HL-60 (cell line): ENCODE results near the gene MUSK.

Experiments used
- DNase-seq, 2 experiments: peaks; one replicate each; pipeline ENCODE4 v3.0.0-alpha.2; 2010 to 2020; ENCODE audit warnings: low read depth in 1 of 2, low spot score in 1 of 2
- H3K27ac ChIP-seq: fragments of 250-450 bp; sonication (Bioruptor Pico); replicated peaks from 2 replicates; pipeline ENCODE4 v1.5.1; 2020; ENCODE audit warnings: mild to moderate bottlenecking, moderate library complexity
- H3K27me3 ChIP-seq: fragments of 250-450 bp; sonication (Bioruptor Pico); 2 replicates; pipeline ENCODE4 v1.5.1; 2021; ENCODE audit warnings: mild to moderate bottlenecking, moderate library complexity; ENCODE audit not compliant: insufficient read depth, poor library complexity, severe bottlenecking
- H3K4me3 ChIP-seq: replicated peaks from 2 replicates; pipeline ENCODE4 v1.5.1; 2011; ENCODE audit warnings: mild to moderate bottlenecking, control low read depth, low read length; ENCODE audit not compliant: insufficient read depth
- GABPA ChIP-seq: IDR thresholded peaks from 2 replicates; pipeline ENCODE4 v1.6.1; 2012; ENCODE audit warnings: low read depth
- POLR2AphosphoS5 ChIP-seq: IDR thresholded peaks from 2 replicates; pipeline ENCODE4 v1.6.1; 2012; ENCODE audit warnings: low read depth
- REST ChIP-seq: IDR thresholded peaks from 2 replicates; pipeline ENCODE4 v1.6.1; 2012; ENCODE audit warnings: low read depth; ENCODE audit not compliant: insufficient replicate concordance
- SPI1 ChIP-seq: IDR thresholded peaks from 2 replicates; pipeline ENCODE4 v1.6.1; 2012; ENCODE audit warnings: low read depth, mild to moderate bottlenecking, borderline replicate concordance
- TF ChIP-seq, protein P1 (sequence below): IDR thresholded peaks from one replicate; pipeline ENCODE4 v1.5.1; 2011; ENCODE audit warnings: low read length, control low read depth, inconsistent platforms; ENCODE audit not compliant: insufficient read depth

Gene MUSK

GRCh38 chr9:110655754-110656641 lies 12.6 kb upstream of the MUSK start:
- Histone ChIP-seq H3K27me3 (no peaks in the 10 kb centered on the region), H3K4me3 (no peak overlapping the region), H3K27ac (no peak overlapping the region)
- no peak for DNase-seq
- TF ChIP-seq, protein P1, sequence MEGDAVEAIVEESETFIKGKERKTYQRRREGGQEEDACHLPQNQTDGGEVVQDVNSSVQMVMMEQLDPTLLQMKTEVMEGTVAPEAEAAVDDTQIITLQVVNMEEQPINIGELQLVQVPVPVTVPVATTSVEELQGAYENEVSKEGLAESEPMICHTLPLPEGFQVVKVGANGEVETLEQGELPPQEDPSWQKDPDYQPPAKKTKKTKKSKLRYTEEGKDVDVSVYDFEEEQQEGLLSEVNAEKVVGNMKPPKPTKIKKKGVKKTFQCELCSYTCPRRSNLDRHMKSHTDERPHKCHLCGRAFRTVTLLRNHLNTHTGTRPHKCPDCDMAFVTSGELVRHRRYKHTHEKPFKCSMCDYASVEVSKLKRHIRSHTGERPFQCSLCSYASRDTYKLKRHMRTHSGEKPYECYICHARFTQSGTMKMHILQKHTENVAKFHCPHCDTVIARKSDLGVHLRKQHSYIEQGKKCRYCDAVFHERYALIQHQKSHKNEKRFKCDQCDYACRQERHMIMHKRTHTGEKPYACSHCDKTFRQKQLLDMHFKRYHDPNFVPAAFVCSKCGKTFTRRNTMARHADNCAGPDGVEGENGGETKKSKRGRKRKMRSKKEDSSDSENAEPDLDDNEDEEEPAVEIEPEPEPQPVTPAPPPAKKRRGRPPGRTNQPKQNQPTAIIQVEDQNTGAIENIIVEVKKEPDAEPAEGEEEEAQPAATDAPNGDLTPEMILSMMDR, result no peak
- TF ChIP-seq POLR2AphosphoS5 (no peak), REST (no peak), SPI1 (no peak), GABPA (no peak)

GRCh38 chr9:110659891-110660541 lies 8.6 kb upstream of the MUSK start:
- H3K4me3 ChIP-seq, result no peak overlapping the region
- H3K27me3 ChIP-seq, result no peaks in the 10 kb centered on the region
- H3K27ac ChIP-seq, result no peak overlapping the region
- TF ChIP-seq GABPA (no peak), POLR2AphosphoS5 (no peak), SPI1 (no peak), REST (no peak)
- TF ChIP-seq, protein P1, result no peak
- no peak for DNase-seq

GRCh38 chr9:110669433-110669832 lies 842 bp downstream of the MUSK start:
- TF ChIP-seq, protein P1, result no peak
- no peak for TF ChIP-seq REST
- TF ChIP-seq SPI1, result no peak
- TF ChIP-seq POLR2AphosphoS5, result no peak
- no peak for TF ChIP-seq GABPA
- H3K27me3 ChIP-seq, result no peaks in the 10 kb centered on the region
- DNase-seq, result no peak
- no peak overlapping the region for H3K4me3 ChIP-seq
- no peak overlapping the region for H3K27ac ChIP-seq
